Stimulated activated naive CD8-positive, alpha-beta T cell treated with anti-CD3 and anti-CD28 coated beads, Interleukin-15, Interleukin-2, amounts not matched to agents 100 U/mL and 50 U/mL, for 24 hours (primary cell): ENCODE measurements around the gene INTS7.
"Not testable (repeated sequence)": the region's sequence is repeated elsewhere in the genome, so short reads cannot be mapped to it uniquely, and the experiment has no call there.

Experiments used
- ATAC-seq: fragments of 150-1000 bp; cut with Tn5 transposase; one replicate; pipeline ENCODE4 v1.10.0; 2021
- DNase-seq: peaks from one replicate; pipeline ENCODE4 v3.0.0; 2021

INTS7 gene

DNA sequence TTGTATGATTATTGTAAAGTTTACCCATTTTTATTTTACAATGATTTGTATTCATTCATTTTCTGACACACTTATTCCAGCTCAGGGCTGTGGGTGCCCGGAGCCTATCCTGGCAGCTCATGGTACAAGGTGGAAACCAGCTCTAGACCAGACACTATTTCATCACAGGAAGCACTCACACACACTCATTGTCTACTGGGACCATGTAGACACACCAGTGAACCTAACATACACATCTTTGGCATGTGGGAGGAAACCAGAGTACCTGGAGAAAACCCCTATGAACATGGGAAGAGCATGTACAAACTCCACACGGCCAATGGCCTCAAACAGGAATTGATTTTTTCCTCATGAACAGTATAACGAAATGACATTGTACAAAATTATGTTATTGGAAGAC, 2.5 kb upstream of the INTS7 start:
- no peak for DNase-seq
- no peak for ATAC-seq

- ATAC-seq (peak; percentile 5), DNase-seq (no peak)
Observed at GRCh38 chr1:212035835-212036605, 663 bp upstream of the INTS7 start.

DNA sequence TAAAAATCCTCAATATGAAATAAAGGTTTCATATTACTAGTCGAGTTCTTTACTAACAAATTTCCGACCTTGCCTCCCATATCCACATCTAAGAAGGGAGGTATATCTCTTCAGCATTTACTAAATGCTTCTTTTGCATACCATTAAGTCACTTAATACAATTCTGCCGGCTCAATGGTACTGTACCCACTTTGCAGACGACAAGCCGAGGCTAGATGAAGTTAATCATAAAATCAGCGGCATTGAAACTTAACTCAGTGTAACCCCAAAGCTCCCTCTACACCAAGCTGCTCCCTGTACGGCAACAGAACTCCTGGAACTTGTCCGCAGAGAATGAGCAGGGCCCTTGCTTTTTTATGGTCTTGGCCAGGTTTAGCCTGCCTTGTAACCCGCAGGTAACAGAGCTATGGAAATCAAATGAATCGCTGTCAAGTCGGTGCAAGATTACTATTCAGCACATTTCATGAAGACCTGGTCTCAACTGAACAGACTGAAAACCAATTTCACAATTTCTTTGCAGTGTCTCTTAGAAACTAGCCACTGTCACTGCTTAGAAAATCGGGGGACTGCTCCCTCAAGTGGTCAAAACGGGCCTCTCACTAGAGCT, 738 bp downstream of the INTS7 start:
- ATAC-seq: no peak
- DNase-seq: peak; percentile 11

DNA sequence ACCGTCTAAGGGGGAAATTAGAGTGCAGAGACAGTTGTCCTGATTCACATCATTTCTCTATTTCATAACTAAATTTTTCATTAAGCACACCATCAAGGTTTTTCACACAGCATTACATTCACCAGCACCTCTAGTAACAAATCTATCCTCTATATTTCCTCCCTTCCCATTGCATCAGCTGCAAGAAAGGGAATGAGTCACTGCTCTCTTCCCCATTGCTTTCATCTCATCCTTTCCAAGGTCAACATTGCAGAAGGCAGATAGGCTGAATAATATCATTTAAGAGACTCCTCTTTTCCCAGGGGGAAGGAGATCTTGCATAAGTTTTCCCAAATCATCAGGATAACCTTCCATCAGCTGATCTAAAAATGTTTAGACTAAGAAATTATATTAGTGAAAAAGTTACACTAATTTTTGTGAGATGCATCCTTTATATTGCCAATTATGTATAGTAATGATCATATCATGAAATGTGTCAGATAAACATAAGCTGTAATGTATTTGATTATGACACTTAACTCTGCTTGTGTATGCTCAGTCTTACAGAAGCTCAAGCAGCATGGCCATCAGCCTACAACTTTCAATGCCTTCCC, 4.3 kb downstream of the INTS7 start:
- DNase-seq (no peak), ATAC-seq (no peak)

GRCh38 chr1:212027727-212028126, 7.6 kb downstream of the INTS7 start:
- ATAC-seq, DNase-seq: not testable (repeated sequence)

DNA sequence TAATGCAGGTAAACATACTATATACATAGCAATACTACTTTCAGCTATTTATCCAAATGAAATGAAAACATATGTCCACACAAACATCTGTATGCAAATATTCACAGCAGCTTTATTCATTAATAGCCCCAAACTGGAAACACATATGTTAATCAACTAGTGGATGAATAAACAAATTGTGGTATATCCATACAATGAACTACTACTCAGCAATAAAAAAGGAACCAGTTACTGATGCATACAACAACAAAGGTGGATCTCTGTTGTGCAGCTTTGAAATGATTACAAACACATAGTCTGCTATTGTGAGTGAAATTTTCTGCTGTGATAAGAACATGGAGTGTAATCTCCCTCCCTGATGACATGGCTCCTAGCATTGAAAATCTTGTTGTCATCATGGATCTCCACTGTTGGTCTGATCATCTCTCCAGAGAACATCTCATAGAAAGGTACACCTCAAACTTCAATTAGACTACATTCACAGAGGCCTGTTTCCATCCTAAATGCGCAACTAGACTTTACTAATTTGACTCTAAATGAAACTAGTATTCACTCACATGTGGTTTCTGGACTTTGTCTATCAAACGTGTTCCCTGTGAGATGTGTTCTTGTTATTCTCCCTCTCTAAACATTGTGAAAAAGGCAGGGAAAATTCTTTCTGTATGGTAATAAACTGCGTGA, 10.7 kb downstream of the INTS7 start:
- no peak for DNase-seq
- ATAC-seq: no peak

DNA sequence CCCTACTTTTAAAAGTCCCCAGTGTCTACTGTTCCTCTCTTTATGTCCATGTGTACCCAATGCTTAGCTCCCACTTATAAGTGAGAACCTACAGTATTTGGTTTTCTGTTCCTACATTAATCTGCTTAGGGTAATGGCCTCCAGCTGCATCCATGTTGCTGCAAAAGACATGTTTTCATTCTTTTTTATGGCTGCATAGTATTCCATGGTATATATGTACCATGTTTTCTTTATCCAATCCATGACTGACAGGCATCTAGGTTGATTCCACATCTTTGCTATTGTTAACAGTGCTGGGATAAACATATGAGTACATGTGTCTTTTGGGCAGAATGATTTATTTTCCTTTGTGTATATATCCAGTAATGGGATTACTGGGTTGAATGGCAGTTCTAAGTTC, 12.4 kb downstream of the INTS7 start:
- DNase-seq: not testable (repeated sequence)

GRCh38 chr1:212021563-212021962, 13.8 kb downstream of the INTS7 start:
- ATAC-seq: no peak
- DNase-seq: no peak

More for the DNA sequence above, 12.4 kb downstream of the INTS7 start:
- ATAC-seq: not testable (repeated sequence)

- ATAC-seq (no peak), DNase-seq (no peak)
Observed at GRCh38 chr1:212020975-212021374, 14.4 kb downstream of the INTS7 start.

DNA sequence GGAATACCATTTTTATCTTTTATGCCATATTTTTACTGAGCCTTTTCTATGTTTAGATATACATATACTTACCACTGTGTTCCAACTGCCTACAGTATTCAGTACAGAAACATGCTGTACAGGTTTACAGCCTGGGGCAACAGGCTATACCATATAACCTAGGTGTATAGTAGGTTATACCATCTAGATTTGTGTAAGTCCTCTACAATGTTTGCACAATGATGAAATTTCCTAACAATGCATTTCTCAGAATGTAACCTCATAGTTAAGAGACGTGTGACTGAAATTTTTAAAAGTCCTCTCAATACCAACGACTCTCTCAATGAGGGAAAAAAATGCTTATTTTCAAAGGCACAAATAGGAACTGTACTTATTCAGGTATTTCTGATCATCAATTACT, 21.7 kb downstream of the INTS7 start:
- DNase-seq (no peak), ATAC-seq (no peak)

DNA sequence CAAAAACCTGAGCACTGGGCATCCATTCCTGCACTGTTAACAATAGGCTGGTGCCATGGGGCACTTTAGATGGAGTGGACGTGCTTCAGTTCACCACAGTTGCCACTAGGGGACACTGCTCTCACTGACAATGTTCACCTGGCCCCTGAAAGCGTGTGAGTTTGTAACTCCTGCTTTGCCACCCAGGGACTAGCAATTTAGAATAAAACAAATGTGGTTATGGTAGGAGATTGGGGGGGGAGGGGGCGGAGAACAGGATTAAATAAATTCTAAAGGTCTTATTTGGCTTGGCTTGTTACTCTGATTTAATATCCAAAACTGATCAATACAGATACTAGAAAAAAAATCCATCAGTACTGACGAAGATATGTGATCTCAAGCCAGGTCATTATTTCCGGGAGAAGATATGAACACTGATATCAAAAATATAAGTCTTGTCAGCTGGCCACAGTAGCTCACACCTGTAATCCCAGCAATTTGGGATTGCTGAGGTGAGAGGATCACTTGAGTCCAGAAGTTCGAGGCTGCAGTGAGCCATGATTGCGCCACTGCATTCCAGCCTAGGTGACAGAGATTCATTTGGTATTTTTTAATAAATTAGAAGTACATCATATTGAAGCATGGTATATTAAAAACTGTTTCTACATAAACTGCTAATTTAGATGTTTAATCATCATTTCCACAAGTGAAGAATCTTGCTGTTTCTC, 23.2 kb downstream of the INTS7 start:
- ATAC-seq: peak; percentile 93

GRCh38 chr1:212010004-212010403, 25.4 kb downstream of the INTS7 start:
- no peak for ATAC-seq
- no peak for DNase-seq

More for the DNA sequence above, 23.2 kb downstream of the INTS7 start:
- DNase-seq: peak; percentile 65

- DNase-seq (no peak), ATAC-seq (no peak)
Observed at GRCh38 chr1:212009561-212009960, 25.8 kb downstream of the INTS7 start.

- DNase-seq (no peak), ATAC-seq (no peak)
Observed at GRCh38 chr1:212007886-212008285, 27.5 kb downstream of the INTS7 start.

DNA sequence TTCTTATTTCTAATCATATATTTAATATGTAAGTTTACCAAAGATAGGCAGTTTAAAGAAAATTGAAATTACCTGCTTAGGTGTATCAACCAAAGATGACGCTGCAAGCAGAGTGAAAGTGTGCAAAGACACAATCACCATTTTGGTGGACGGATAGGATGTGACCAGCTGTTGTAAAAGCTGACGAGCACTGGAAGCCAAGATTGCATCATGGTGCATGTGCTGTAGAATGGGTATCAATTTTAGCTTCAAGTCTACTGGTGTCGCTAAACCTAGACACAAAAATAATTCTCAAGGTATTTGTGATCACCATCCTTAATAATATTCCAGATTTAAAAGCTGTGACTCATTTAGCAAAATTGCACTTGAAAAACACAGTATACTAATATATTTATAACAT, 28.2 kb downstream of the INTS7 start:
- DNase-seq (no peak), ATAC-seq (no peak)

- ATAC-seq (no peak), DNase-seq (no peak)
Observed at GRCh38 chr1:212004895-212005608, 30.3 kb downstream of the INTS7 start.

DNA sequence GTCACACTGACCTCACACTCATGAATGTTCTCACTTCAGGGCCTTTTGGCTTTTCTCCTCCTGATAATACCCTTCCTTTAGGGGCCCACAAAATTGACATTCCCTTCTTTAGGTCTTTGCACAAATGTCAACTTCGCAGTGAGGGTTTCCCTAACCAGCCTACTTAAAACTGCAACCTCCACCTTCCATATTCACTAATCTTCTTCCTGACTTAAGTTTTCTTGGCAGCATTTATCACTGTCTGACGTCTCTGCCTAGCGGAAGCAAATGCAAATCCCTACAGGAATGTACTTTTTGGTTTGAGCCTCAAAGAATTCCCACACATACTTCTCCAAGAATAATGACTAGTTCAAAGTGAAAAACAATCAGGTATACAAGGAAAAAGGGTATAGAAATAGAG, 32.8 kb downstream of the INTS7 start:
- no peak for ATAC-seq
- no peak for DNase-seq

DNA sequence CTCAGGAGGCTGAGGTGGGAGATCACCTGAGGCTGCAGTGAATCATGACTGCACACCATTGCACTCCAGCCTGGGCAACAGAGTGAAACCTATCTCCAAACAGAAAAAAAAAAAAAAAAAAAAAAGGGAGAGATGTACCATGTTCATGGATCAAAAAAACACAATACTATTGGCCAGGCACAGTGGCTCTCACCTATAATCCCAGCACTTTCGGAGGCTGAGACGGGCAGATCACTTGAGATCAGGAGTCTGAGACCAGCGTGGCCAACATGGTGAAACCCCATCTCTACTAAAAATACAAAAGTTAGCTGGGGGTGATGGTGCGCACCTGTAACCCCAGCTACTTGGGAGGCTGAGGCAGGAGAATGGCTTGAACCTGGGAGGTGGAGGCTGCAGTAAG, 37.9 kb downstream of the INTS7 start:
- DNase-seq, ATAC-seq: not testable (repeated sequence)

DNA sequence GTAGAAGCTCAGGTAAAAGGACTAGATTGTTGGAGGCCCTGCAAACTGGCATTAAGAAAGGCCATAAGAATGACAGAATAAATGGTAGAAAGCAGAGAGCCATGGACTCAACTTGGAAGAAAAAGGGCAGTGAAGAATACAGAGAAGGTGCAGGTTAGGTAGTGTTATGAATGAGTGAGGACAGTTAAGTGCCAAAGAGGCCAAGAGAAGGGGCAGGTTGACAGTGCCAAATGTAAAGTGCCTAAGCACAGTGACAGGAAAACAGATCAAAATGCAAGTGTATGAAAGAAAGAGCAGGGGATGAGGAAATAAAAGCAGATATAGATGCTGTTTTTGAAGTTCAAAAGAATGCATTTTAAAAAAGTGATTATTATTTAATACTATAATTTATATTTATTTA, 43.7 kb downstream of the INTS7 start:
- DNase-seq (no peak), ATAC-seq (no peak)

- ATAC-seq (peak; percentile 23), DNase-seq (no peak)
Observed at GRCh38 chr1:211986628-211987254, 48.6 kb downstream of the INTS7 start.
